Hepatocyte (in vitro differentiated cells): ENCODE data around the gene IL9R.

ENCODE experiments used
- CTCF ChIP-seq: fragments of 200-600 bp; sonication (generic); IDR thresholded peaks from 2 replicates; pipeline ENCODE4 v1.5.1; 2016; ENCODE audit warnings: antibody characterized with exemption, mild to moderate bottlenecking; ENCODE audit not compliant: poor library complexity
- EZH2 ChIP-seq: fragments of 200-600 bp; sonication (generic); IDR thresholded peaks from 2 replicates; pipeline ENCODE4 v1.6.1; 2016; ENCODE audit warnings: antibody characterized with exemption, mild to moderate bottlenecking, borderline replicate concordance
- EZH2phosphoT487 ChIP-seq: fragments of 200-600 bp; sonication (generic); IDR thresholded peaks from one replicate; pipeline ENCODE4 v1.6.1; 2018; ENCODE audit warnings: antibody characterized with exemption, mild to moderate bottlenecking, low read depth, moderate library complexity; ENCODE audit not compliant: unreplicated experiment, severe bottlenecking

- TF ChIP-seq CTCF (no peak), EZH2 (no peak), EZH2phosphoT487 (no peak)
Observed at GRCh38 chrX:155988859-155989258, 8.6 kb upstream of the IL9R start.
